Urinary bladder (tissue), 4 donors: ENCODE results near the gene FOXE3. TPM values are rescaled to one million over a fixed set of nuclear protein-coding genes. Genes with fewer than 3 reads are reported as not detected.
"Not testable (repeated sequence)": the region's sequence is repeated elsewhere in the genome, so short reads cannot be mapped to it uniquely, and the experiment has no call there.

Source experiments
- DNase-seq: peaks from one replicate; pipeline ENCODE4 v3.0.0-alpha.2; 2015; ENCODE audit errors: extremely low spot score
- H3K27ac ChIP-seq: one replicate; pipeline ENCODE4 v1.5.1; 2013; ENCODE audit warnings: low read depth, mild to moderate bottlenecking, moderate library complexity
- H3K36me3 ChIP-seq: one replicate; pipeline ENCODE4 v1.6.1; 2013; ENCODE audit warnings: mild to moderate bottlenecking, moderate library complexity; ENCODE audit not compliant: insufficient read depth
- H3K4me1 ChIP-seq: one replicate; pipeline ENCODE4 v1.6.1; 2013; ENCODE audit warnings: mild to moderate bottlenecking, moderate library complexity; ENCODE audit not compliant: insufficient read depth
- H3K4me3 ChIP-seq: one replicate; pipeline ENCODE4 v1.5.1; 2013; ENCODE audit warnings: low read depth, low read length
- WGBS: extraction: QIAGEN DNeasy Blood & Tissue Kit; methylation state at CpG from one replicate; pipeline ENCODE4 v1.1.7; 2013; 5-methylcytosine and 5-hydroxymethylcytosine counted together
- polyA plus RNA-seq: library from polyadenylated mRNA; stranded (reverse); fragments of 200-250 nt; gene quantifications from one replicate; pipeline ENCODE4 v1.2.3, GENCODE V29; 2013
- total RNA-seq: library from RNA; depleted of rRNA; stranded (reverse); fragments of >200 nt; gene quantifications from one replicate; pipeline ENCODE4 v1.2.3, GENCODE V29; 2014
- donor health status: healthy with polysubstance abuse.
- donor health status: healthy.

Gene FOXE3
- total and polyA plus RNA-seq, 2 donors: not detected

DNA sequence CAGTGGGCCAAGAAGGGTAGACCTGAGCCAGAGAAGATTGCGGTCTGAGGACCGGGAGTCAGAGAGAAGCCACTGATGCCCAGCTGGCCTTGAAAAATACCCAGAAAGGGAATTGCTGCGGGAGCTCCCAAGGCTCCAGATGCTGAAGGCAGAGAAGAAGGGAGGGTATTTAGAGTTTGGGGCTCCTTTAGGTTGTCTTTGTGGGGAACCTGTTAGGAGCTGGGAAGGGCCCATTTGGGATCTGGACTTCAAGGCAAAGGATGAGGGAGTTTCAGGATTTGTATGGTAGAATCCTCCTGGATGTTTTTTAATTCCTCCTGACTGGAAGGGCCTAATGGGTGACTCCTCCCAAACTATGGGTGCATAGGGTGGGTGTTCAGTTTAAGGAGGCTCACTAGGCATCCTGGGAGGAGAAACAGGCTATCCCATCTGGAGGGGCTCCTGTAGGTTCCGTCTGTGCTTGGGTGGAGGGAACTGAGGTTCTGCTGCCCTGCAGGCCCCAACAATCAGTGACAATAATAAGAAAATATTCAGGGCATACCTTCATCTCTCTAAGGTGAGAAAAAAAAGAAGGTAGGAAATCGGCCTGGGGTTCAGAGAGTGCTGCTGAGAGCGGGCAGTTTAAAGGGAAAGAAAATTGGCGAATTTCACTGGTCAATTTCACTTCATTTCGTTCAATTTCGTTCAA, 26.9 kb downstream of the FOXE3 start:
- no peak overlapping the region for H3K4me3 ChIP-seq
- H3K4me1 ChIP-seq: peaks cover 2% of the 10 kb centered on the region
- 38% methylated on average over 9 of the region's 9 CpGs for WGBS
- no peak for DNase-seq
- no peak overlapping the region for H3K27ac ChIP-seq
- no peaks in the 10 kb centered on the region for H3K36me3 ChIP-seq

DNA sequence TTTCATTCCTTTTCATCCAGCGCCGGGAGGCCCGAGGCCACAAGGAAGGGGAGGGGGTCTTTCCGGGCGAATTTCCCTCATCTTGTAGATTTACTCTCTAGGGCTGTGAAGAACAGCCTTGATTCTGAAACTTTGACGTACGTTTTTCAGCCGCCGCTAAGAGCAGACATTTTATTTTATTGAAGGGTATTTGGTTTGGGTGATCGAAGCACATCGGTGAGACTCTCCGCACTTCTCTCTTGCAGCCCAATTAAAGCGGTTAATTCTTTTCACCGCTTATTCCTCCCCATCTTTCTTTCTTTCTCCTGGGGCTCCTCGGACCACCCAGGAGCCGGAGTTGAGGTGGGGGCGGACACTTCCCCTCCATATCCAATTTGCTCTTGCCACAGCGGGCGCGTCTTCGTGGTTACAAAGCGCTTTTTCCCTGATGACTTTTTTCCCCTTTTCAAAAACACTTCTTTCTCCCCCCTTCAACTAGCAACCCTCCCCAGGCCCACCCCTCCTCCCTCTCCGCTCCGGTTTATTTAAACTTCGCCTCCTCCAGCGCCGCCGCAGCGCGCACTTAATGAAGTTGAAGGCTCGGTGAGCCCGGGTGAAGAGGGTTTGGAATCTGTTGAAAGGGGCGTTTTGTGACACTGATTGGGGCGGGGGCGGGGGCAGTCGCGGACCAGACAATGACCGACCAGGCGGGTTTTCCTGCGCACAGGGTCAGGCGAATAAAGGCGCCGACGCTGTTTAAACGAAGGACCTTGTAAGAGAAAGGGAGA, 27.6 kb downstream of the FOXE3 start:
- Histone ChIP-seq H3K4me3 (no peak overlapping the region), H3K27ac (no peak overlapping the region)
- WGBS: 10% methylated on average over 45 of the region's 45 CpGs

DNA sequence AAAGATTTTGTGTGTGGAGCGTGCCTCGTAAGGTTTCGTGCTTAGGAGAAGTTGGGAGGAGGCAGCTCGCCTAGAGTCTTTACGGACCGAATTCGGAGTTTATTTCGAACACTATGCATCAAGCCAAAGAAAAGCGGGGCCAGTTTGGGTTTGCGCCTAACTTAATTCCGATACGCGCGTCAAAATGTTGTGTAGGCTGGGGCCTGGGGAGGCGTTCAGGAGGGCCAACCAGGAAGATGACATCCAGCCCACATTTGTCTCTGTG, 28.1 kb downstream of the FOXE3 start:
- no peak for DNase-seq
- no peaks in the 10 kb centered on the region for H3K36me3 ChIP-seq
- WGBS: 10% methylated on average over 15 of the region's 15 CpGs
- no peak overlapping the region for H3K4me3 ChIP-seq
- H3K27ac ChIP-seq: no peak overlapping the region
- H3K4me1 ChIP-seq: no peaks in the 10 kb centered on the region

More for the DNA sequence above, 27.6 kb downstream of the FOXE3 start:
- Histone ChIP-seq H3K36me3 (no peaks in the 10 kb centered on the region), H3K4me1 (no peaks in the 10 kb centered on the region)
- no peak for DNase-seq

DNA sequence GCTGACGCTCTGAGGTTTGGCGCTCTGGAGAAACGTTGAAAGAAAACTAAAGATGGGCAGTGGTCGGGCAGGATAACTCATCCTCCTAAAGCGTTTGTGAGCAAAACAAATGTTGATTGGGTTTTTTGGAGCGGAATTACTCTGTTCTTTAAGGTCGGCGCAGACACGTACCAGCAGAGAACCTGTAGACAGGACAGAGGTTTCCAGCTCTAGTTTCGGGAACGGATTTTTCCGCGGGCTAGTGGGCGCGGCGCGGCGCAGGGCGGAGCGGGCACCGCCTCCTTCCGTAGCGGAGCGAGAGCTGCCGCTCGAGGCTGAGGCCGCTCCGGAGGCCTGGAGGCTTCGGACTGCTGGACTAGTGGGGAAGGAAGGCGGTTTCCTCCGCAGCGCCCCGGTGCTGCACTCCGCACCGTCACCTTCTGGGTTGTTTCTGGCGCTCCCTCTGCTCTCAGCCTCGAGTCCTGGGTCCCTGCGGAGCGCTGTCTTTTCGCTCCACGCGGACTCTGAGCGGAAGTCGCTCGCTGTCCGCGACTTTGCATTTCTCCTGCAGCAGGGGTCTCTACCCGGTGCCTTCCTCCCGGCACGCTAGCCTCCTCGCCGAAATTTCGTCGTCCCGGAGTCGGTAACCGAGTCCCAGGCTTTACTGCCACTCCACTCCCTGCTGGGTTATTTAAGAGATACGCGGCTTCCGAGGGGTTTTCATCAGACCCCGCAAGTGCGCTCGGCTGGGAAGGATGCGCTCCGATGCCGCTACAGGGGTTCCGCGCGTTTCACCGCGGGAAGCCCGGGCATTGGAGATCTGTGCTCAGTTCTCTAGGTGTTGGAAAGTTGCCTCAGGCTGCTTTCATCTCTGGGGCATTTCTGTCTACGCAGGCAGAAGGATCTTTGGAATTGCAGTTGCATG, 28.7 kb downstream of the FOXE3 start:
- no peak for DNase-seq
- Histone ChIP-seq H3K4me1 (no peaks in the 10 kb centered on the region), H3K36me3 (no peaks in the 10 kb centered on the region), H3K4me3 (peak overlapping the region; percentile 1), H3K27ac (no peak overlapping the region)
- WGBS: 3% methylated on average over 73 of the region's 73 CpGs

DNA sequence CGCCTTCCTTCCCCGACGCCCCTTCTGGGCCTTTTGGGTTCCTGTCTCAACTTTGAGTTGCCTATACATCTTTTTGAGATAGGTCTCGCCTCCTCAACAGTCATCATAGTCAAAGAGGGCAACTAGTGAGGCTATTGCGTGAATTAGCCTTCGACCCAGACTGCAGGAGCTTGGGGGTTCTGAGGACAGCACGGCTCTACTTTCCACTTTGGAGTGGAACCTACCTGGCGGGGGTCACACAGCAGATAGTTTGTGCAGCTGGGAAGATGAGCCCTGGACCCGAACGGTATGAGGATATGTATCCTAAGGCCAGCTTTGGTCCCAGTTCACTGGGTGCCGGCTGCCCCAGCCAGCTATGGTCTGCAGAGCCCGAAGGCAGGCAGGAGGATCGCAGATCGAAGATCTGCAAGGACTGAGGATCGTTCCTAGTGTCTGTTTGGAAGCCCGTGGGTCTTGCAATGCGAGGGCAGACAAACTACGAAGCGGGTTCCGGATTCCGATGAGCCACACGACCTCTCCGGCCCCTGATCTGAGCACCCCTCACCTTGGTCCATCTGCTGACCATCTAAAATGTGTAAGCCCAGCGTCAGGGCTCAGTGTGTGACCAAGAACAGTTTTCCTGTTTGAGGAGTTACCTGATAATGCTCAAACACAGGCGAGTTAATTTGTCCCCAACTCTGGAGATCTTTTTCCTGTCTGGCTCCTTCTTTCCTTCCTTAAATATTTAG, 29.9 kb downstream of the FOXE3 start:
- Histone ChIP-seq H3K27ac (no peak overlapping the region), H3K36me3 (no peaks in the 10 kb centered on the region), H3K4me1 (no peaks in the 10 kb centered on the region), H3K4me3 (no peak overlapping the region)
- no peak for DNase-seq
- 12% methylated on average over 25 of the region's 25 CpGs for WGBS

DNA sequence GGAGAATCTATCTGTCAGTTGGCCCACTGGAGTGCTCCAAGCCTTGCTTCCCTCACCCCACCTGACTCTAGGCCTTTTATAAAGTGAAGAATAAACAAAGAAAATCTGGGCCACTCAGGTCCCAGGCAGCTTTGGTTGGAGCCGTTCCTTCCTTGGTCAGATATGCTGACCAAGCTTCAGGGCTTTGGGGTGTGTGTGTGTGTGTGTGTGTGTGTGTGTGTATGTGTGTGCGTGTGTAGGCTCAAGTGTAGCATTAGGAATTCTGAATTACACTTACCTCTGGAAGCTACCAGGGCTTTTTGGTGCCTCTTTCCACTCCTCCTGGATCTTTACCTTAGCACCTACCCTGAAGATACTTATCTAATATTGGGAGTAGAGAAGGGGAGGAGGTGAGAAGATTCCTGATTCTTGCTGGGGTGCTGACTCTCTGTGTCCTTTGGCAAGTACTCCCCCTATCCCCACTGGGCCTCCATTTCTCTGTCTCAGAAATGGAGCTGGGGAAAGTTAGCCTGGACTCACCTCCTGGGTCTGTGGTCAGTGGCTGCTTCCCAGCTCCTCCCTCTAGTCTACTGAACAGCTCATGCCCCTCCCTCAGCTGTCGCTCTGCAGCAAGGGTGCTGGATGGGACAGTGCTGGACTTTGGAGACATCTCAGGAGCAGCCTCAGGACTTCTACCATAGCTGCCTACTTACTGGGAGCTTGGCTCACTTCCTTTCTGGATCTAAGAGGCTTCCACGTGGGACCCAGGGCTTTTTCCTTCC, 32.6 kb downstream of the FOXE3 start:
- no peak for DNase-seq
- H3K36me3 ChIP-seq: no peaks in the 10 kb centered on the region
- H3K4me3 ChIP-seq: no peak overlapping the region
- no peak overlapping the region for H3K27ac ChIP-seq
- WGBS: 32% methylated on average over 4 of the region's 4 CpGs
- H3K4me1 ChIP-seq: no peaks in the 10 kb centered on the region

DNA sequence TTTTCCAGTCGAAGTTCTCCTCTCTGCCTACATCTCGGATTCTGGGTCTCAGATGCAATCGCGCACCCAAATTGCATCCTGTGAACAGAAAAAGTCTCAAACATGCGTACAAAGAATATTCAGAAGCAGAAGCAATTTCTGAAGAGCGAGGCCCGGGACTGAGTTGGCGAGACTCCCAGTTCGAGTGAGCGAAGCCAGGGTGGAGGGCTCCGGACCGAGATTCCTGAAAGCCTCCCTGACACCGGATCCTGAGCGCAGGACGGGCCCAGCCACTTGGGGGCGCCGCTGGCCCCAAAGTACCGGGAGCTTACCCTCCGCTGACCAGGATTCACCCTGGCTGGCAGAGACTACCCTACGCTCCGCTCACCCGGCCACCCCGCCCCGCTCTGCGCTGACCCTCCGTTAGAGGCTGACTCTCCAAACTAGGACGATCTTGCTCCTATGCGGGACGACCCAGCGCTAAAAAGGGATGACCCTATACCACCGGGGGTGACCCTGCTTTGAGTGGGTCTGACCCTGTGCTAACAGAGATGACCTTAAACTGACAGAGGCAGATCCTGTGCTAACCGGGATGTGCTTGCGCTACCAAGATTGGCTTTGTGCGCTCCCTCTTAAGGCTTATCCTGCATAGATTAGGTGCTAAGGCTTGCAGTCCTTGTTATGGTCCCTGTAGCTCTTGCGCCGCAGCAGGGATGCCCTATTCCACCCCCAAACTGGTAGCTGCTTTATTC, 33.9 kb downstream of the FOXE3 start:
- H3K27ac ChIP-seq: no peak overlapping the region
- 12% methylated on average over 36 of the region's 36 CpGs for WGBS
- no peaks in the 10 kb centered on the region for H3K36me3 ChIP-seq
- no peak overlapping the region for H3K4me3 ChIP-seq
- H3K4me1 ChIP-seq: no peaks in the 10 kb centered on the region
- DNase-seq: no peak

DNA sequence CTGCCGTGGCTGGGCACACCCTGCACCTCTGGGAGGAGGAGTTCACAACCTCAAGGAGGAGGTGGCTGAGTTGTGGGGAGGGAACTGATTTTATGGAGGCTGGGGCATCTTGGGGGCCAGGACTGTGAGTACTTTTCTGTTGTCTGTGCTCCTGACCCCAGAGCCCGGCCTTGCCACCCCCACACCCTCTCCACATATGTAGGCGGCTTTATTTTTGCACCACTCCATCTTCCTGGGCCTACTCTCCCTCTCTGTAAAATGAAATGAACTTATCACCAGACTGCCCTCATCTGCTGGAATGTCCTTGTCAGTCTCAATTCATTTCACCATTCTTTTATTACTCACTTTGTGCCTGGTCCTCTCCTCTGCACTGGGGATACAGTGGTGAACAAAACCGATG, 34.5 kb downstream of the FOXE3 start:
- no peaks in the 10 kb centered on the region for H3K4me1 ChIP-seq
- no peak overlapping the region for H3K4me3 ChIP-seq
- 64% methylated on average over 4 of the region's 4 CpGs for WGBS
- H3K27ac ChIP-seq: no peak overlapping the region
- no peaks in the 10 kb centered on the region for H3K36me3 ChIP-seq
- DNase-seq: no peak

DNA sequence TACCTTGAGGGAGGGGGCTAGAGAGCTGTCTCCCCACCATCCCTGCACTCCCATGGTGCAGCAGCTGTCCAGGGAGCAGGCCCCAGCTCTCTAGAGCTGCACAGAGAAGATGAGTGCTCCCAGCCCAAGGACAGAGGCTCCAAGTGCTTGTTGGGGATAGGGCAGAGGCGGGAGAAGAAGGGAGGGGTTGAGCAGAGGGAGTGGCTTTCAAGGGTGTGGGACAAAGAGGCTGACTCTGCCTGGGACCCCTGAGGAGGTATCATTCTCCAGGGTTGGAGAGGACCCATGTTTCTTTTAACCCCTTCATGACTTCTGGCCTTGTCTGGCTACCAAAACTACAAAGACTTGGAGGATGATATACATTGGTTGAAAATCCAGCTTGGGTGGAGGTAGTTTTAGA, 36.3 kb downstream of the FOXE3 start:
- Histone ChIP-seq H3K27ac (no peak overlapping the region), H3K4me1 (no peaks in the 10 kb centered on the region), H3K36me3 (no peaks in the 10 kb centered on the region), H3K4me3 (no peak overlapping the region)
- 95% methylated on average over 1 of the region's 1 CpG for WGBS
- DNase-seq: no peak

DNA sequence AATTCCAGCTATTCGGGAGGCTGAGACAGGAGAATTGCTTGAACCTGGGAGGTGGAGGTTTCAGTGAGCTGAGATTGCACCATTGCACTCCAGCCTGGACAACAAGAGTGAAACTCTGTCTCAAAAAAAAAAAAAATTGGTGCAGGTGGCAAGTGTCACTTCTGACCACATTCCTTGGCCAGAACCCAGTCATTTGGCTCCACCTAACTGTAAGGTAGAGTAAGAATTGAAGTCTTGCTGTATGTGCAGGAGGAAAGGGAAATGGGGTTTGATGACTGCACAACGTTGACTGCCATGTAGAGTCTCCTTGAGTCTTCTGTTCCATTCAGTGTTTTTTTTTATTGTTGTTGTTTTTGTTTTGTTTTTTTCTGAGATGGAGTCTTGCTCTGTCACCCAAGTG, 37.8 kb downstream of the FOXE3 start:
- H3K36me3 ChIP-seq, H3K27ac ChIP-seq, H3K4me1 ChIP-seq, H3K4me3 ChIP-seq, DNase-seq: not testable (repeated sequence)
- WGBS: 88% methylated on average over 2 of the region's 2 CpGs

DNA sequence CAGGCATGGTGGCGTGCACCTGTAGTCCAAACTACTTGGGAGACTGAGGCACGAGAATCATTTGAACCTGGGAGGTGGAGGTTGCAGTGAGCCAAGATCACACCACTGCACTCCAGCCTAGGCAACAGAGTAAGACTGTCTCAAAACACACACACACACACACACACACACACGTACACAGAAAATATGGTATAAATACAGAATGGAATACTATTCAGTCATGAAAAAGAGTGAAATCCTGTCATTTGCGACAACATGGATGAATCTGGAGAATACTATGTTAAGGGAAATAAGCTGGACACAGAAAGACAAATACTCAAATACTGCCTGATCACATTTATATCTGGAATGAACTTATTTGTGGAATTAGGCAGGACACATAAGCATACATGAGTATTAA, 40.2 kb downstream of the FOXE3 start:
- Histone ChIP-seq H3K4me3 (no peak overlapping the region), H3K36me3 (no peaks in the 10 kb centered on the region), H3K4me1 (no peaks in the 10 kb centered on the region), H3K27ac (no peak overlapping the region)
- DNase-seq: no peak
- 71% methylated on average over 4 of the region's 4 CpGs for WGBS

DNA sequence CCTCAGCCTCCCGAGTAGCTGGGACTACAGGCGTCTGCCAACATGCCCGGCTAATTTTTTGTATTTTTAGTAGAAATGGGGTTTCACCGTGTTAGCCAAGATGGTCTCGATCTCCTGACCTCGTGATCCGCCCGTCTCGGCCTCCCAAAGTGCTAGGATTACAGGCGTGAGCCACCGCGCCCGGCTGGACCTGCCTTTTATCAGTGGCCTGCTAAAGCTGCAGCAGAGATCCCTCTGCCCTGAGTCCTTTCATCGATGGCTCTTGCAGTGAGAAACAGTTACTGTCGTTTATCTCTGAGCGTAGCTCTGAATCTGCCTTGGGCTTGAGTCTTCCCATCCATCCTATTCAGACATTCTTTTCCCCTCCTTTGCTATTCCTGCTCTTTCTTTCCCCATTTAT, 41.5 kb downstream of the FOXE3 start:
- not testable (repeated sequence) for H3K4me1 ChIP-seq, H3K4me3 ChIP-seq, H3K27ac ChIP-seq, H3K36me3 ChIP-seq, DNase-seq
- 80% methylated on average over 16 of the region's 16 CpGs for WGBS
